ENCODE measurements around the gene CUL9.

The CUL9 gene

GRCh38 chr6:43258807-43259686, 77.1 kb downstream of the CUL9 start:
- no peak for DNase-seq

- DNase-seq = no peak
These were observed 78.8 kb downstream of the CUL9 start for GRCh38 chr6:43260791-43261190.

- DNase-seq = no peak
These were observed 79.2 kb downstream of the CUL9 start for GRCh38 chr6:43261198-43261597.

DNA sequence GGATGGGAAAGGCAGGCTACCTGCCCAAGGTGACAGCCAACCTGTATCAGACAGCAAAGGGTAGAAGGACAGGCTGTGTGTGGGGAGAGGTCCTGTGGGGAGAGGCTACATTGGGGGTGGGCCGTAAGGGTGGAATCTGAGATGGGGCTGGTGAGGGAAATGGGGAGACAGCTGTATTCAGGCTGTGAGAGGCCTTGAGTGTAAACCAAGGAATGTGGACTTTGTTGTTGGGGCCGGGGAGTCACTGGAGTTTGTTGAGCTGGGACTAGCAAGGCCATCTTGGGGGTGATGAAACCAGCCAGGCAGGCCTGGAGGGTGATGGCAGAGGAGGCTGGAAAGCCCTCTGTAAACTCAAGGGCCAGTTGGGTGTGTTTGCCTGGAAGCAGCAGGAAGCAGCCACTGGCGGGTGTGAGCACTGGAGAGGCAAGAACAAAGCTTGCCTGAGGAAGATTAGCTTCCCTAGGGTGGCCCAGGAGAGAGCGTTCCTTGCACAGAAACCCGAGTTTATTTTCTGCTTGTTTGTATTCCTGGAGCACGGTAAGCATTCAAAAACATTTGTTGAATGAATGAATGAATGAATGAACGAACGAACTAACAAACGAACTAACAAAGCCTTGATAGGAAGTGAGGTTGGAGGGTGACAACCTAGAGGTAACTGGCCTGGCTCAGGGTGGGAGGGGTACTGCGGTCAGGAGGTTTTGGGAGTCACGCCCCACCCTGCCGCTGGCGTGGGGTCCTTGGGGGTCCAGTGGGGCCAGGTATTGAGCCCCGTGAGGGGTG, 80.2 kb downstream of the CUL9 start:
- no peak for DNase-seq

DNA sequence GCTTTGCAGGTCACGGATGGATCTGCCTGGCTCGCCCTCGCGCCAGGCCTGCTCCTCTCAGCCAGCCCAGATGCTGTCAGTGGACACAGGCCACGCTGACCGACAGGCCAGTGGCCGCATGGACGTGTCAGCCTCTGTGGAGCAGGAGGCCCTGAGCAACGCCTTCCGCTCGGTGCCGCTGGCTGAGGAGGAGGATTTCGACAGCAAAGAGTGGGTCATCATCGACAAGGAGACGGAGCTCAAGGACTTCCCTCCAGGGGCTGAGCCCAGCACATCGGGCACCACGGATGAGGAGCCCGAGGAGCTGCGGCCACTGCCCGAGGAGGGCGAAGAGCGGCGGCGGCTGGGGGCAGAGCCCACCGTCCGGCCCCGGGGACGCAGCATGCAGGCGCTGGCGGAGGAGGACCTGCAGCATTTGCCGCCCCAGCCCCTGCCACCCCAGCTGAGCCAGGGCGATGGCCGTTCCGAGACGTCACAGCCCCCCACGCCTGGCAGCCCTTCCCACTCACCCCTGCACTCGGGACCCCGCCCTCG, 80.9 kb downstream of the CUL9 start:
- no peak for DNase-seq

DNA sequence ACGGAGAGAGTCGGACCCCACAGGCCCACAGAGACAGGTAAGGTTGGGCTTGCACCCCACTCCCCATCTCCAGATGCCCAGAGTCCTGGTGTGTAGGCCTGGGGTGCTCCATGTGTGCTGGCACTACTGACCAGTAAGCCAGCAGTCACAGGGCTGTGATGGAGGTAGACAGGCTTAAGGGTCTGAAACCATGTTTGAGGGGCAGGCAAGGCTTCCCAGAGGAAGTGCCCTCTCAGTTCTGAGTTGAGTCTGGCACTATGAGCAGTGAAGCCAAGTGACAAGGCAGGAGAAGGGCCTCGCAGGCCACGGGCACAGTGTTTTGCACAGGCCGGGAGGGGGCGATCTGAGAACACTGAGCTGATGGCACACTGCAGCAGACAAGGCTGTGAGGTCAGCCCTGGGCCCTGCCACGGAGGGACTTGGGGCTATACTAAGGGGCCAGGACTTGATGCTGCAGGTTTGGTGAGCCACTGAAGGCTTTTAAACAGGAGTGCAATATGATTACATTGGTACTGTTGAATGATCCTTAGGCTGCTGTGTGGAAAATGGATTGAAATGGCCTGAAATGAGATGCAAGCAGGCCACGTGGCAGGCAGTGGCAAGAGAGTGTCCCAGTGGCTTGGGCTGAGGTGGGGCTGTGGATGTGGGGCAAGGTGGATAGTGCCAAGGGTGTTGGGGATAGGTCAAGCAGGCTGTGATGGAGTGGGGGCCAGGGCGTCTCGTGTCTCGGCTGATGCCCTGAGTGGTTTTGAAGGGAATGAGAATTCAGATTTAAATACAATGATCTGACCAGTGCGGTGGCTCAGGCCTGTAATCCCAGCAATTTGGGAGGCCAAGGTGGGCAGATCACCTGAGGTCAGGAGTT, 81.5 kb downstream of the CUL9 start:
- peak; percentile 80 for DNase-seq

GRCh38 chr6:43264599-43265145, 82.7 kb downstream of the CUL9 start:
- no peak for DNase-seq

DNA sequence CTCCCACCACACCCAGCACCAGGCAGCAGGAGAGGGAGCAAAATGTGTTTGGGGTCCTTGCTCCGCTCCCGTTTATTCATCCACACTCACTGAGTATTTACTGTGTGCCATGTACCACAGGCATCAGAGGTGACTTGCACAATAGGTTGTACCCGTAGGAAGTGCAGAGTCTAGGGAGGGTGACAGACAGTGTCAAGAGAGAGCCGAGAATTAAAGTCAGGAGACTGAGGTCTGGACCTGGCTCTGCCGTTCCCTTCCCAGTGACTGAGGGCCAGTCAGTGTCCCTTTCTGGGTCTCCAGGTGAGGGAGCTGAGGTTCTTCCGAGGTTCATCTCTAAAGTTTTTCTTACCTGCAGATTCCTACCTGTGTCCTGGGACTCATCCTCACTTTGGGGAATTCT, 83.6 kb downstream of the CUL9 start:
- no peak for DNase-seq

- no peak for DNase-seq
These were observed 85.8 kb downstream of the CUL9 start for GRCh38 chr6:43267619-43268354.

GRCh38 chr6:43268355-43268700, 86.3 kb downstream of the CUL9 start:
- DNase-seq = no peak

GRCh38 chr6:43268782-43269272, 86.8 kb downstream of the CUL9 start:
- no peak for DNase-seq

DNA sequence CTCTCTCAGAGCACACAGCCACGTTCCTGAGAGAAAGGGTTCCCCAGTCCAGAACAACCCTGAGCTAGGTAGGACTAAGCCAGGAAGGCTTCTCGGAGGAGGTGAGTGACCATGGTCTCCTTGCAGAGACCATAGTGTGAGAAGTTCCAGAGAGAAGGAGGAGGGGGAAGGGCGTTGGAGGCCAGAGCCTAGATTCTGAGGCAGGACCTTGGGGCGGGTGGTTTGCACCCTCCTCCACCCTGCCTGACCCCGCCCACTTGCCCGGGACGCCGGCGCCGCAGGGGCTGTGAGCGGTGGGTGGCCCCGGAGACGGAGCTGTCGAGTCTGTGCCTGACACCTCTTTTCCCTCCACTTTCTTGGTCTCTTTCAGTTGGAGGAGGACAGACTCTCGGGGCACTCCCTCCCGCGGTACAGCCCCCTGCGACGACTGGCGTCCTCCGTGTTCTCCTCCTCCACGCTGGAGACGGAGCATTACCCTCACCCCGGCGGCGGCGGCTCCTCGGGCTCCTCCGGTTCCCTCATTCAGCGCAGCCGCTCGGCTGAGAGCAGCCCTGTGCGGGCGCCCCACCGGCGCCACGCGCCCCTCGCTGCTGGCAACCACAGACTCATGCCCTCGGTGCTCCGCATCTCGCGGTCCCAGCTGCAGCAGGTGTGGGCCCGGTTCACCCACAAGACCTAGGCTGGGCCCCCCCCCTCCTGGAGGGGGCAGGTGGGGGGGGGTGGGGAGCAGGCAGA, 87.4 kb downstream of the CUL9 start:
- no peak for DNase-seq

DNA sequence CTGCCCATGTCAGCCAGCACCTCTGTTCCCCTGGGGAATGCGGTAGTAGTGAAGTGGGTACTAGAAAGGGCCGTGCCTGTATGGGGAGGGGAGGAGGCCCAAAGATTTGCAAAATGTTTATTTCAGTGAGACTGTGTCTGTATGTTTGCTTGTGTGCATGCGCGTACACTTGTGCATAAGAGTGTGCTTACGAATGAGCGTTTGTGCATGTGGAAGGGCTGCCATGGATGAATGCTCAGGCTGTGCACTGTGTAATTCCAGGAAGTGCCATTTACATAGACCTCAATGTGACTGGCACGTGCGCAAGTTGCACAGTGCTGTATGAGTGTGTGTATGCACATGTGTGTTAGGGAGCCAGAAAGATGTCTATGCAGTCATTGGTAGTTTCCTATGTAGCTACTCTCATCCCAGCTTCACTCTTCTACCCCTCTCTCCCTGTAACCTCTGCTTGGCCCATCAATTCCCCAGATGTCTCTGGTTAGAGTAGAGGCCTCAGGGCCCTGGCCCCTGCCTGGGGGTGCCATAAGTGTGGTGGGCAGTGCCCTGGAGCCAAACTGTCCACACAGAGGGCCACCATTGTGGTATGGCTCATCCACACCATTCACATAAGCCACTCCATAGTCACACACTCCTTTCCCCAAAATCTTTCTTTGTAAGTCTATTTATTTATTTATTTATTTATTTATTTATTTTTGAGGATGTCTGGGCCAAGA, 89.3 kb downstream of the CUL9 start:
- peak; percentile 24 for DNase-seq

GRCh38 chr6:43271944-43272343, 89.9 kb downstream of the CUL9 start:
- DNase-seq = no peak

GRCh38 chr6:43273707-43274106, 91.7 kb downstream of the CUL9 start:
- no peak for DNase-seq
